GM12873 (cell line): ENCODE measurements around the gene FNIP2.

ENCODE experiments used
- TF ChIP-seq, protein P1 (sequence below): IDR thresholded peaks from 2 replicates; pipeline ENCODE4 v1.5.1; 2012; ENCODE audit warnings: low read depth, mild to moderate bottlenecking, moderate library complexity, low read length, control low read depth; ENCODE audit not compliant: insufficient read depth; ENCODE audit errors: missing control alignments

Gene FNIP2

DNA sequence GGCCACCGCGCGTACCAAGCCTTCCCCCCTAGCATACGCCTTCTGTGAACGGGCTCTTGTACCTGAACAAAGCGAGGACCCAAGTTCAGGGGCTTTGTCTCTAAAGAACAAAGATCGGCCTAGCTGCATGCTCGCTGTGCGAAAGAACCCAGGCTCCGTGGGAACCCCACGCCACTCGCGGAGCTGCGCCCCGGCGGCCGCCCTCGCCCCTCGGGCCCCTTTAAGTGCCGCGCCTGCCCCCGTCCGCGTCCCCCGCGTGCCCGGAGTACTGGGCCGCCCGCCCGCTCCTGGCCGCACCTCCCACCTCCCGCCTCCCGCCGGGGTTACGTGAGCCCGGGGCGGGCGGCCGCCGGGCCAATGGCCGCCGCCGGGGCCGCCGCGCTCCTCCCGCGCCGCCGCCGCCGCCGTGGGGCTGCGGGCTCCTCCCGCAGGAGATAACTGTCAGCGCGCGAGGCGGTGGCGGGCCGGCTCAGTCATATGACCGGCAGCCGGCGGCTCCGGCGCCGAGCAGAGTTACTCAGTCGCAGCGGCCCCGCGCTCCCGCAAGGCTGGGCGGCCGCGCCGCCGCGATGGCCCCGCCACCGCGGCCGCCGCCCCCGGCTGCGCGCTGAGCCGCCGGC, at the start of gene FNIP2:
Gene FNIP2 (plus strand): TSS at position 472 of the 620 bp plus-strand sequence. CDS start 187 bp downstream, outside the sequence.
- TF ChIP-seq, protein P1, sequence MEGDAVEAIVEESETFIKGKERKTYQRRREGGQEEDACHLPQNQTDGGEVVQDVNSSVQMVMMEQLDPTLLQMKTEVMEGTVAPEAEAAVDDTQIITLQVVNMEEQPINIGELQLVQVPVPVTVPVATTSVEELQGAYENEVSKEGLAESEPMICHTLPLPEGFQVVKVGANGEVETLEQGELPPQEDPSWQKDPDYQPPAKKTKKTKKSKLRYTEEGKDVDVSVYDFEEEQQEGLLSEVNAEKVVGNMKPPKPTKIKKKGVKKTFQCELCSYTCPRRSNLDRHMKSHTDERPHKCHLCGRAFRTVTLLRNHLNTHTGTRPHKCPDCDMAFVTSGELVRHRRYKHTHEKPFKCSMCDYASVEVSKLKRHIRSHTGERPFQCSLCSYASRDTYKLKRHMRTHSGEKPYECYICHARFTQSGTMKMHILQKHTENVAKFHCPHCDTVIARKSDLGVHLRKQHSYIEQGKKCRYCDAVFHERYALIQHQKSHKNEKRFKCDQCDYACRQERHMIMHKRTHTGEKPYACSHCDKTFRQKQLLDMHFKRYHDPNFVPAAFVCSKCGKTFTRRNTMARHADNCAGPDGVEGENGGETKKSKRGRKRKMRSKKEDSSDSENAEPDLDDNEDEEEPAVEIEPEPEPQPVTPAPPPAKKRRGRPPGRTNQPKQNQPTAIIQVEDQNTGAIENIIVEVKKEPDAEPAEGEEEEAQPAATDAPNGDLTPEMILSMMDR: no peak

DNA sequence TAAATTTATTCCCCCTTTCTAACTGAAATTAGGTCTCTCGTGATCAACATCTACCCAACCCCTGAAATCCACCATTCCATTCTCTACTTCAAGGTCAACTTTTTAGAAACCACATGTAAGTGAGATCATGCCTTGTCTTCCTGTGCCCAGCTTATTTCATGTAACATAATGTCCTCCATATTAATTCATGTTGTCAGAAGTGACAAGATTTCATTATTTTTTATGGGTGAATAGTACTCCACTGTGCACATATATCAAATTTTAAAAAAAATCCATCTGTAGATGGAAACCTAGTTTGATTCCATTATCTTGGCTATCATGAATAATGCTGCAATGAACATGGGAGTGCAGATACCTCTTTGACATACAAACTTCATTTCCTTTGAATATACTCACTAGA, 47.1 kb upstream of the FNIP2 start:
- TF ChIP-seq, protein P1: no peak

DNA sequence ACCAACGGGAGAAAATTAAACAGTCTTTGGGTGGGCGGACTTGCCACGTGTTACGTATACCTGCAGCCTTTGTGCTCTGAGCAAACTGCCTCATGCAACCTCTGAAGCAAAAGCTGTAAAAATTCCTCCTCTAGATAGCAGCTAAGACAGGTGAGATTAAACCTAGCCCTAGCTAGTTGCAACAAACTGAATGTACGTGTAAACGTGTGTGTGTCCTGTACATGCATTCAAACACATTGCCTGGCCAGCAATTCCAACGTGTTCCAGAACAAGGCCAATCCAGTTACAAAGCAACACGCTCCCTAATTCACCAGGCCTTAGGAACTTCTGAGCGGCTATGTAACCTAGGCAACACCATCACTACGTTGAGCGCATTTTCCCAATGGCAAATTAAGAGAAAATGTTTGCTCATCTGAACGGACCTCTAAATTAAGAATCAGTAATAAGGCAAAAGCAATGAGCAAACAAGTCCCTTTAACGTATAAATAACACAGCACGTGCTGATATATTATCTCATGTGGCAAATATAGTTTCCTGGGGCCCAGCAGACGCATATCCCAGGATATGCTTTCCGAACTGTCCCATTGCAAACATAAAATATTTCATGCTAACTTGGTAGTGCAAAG, 46.4 kb upstream of the FNIP2 start:
- TF ChIP-seq, protein P1: no peak

DNA sequence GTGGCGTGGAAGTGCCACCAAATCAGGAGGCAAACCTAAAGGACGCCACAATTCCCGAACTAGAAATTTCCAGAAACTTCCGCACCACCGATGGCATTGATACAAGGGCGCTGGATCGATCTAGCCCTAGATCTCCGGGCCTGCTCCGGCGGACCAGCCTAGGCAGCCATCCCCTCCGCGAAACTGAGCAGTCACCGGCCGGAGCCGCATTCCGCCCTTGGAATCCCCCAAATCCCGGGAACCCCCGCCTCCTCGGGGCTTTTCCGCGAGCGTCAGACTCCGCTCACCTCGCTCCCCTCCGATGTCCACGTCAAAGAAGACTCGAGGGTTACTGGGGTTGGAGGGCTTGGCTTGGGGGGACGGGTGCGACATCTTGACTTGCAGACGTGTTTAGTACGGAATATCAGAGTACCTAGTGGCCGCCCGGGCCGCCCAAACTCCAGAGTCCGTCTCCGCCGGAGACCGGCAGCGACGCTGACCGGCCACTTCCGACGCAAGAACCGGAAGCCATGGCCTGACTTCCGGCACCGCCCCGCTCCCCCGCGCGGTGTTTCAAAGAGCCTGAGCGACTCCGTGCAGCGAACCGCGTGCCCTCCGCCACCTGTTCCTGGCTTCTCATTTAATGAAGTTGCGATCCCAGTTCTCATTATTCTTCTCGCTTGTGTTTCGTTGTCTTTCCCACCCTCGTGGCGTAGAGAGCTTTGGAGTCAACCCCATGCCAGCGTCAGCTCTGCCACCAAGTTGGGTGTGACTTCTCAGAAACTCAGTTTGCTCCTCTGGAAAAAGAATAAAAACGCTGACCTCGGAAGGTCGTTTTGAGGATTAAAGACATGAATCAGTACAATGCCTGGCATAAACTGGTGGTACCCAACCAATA, 45.7 kb upstream of the FNIP2 start, which contains the start of gene PPID:
Gene PPID (minus strand): TSS at position 480 of the 877 bp plus-strand sequence. CDS start 108 bp downstream, at position 372.
- TF ChIP-seq, protein P1: no peak

DNA sequence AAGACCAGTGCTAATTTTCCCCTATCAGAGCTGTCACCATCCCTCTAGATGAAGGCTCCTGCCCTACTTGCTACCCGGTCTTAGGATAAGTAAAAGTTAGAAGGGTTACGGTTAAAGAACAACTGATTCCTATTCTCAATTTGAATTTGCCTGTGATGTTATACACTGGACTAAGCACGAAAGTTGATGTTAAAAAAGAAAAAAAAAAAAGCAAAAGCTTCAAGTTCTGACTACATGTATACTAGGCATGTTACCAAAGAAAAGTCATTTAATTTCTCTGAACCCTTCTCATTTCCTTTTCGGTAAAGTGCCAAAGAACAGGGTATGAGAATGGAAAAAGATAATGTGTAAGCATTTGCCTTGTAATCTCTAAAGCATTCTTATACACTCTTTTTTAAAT, 44.2 kb upstream of the FNIP2 start:
- TF ChIP-seq, protein P1: no peak

DNA sequence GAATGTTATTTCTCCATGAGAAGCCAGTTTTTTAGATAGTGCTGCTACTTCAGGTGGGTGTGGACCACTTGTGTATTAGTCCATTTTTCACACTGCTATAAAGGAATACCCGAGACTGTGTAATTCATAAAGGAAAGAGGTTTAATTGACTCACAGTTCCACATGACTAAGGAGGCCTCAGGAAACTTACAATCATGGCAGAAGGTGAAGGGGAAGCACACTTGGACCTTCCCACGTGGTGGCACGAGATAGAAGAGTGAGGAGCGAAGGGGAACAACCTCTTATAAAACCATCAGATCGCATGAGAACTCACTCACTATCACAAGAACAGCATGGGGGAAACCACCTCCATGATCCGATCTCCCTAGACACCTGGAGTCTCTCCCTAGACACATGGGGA, 42.2 kb upstream of the FNIP2 start:
- TF ChIP-seq, protein P1: no peak

DNA sequence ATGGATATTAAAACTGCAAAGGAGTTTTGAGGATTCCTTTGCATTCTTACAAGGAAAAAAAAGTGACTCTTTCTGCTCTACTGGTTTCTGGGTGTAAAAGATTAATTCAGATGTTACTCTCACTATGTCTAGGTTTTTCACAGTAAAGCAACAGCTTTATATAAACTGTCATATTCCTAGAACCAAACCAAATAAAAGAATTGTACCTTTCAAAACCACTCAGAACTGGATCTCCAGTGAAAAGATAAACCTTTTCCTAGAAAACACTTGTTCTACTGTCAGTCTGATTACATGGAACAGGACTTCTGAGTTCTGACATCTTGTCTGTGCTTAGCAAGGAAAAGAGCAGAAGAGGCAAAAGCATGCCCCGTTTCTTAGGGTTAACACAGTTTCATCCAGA, 40.6 kb upstream of the FNIP2 start:
- TF ChIP-seq, protein P1: no peak
